ENCODE results near the gene GSE1. TPM values are rescaled to one million over a fixed set of nuclear protein-coding genes. Genes with fewer than 3 reads are reported as not detected.

The GSE1 gene
- total and polyA plus RNA-seq, 9 of the 15 experiments (the other 6 are each of a cell fraction or from before 2014, with no cell fraction given): 12.2 to 244 (median 57.9) TPM

DNA sequence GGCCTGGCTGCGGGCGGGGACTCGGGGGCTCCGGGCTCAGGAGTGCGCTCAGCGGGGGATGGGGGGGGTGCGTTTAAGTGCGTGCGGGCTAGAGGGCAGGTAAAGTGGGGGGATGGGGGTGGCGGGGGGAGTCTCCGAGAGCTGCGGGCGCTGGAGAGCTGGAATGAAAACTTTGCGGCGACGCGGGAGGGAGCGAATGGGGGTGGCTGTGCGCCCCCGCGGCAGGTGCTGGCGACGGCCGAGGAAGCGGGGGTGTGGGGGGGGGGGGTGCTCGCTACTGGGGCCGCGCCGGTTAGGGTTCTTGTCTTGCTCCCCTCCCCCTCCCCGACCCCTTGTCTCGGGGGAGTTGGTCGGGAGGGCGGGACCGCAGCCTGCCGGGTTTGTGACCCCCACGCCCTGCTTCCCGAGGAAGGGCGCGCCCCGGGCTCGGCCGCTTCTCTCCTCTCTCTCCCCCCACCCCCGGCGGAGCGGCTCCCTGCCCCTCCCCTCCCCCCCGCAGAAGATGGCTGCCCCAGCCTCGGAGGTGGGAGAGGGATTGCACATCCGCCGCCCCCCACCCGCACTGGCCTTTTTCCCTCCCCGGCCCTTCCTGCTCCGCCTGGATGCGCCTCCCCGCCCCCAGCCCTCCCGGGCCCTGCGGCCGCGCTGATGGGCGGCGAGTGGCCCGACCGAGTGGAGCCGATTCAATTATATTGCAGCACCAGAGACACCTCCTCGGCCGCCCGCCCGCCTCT lies 649 bp downstream of the GSE1 start:
- H3K9ac ChIP-seq (ENCODE audit: insufficient read depth in 1 of 2, low read depth in 2 of 2, low read length in 2 of 2): peak overlapping the region; percentile 92 to 98; a peak in 3 of 4 replicates
- peaks cover 50% of the 10 kb centered on the region for H3K36me3 ChIP-seq (ENCODE audit: control insufficient read depth, insufficient read depth, low read length)
- DNase-seq (ENCODE audit: extremely low read depth in 1 of 4, low spot score in 3 of 4) (peak; percentile 64 to 95 (median 80)), FAIRE-seq (no peak), ATAC-seq (peak; percentile 8)
- in situ Hi-C loops (cut with MboI) (no loop called here), intact Hi-C loops (cut with micrococcal nuclease) (loop anchor here (5.0 to 10.0 kb wide), 2 partner anchors 151 to 309 kb away; no protein-coding TSS in a partner anchor)
- 0% methylated on average over 15 of the region's 67 CpGs for WGBS (ENCODE audit: insufficient coverage, low coverage, missing lambda C conversion rate)
- peaks cover 93% of the 10 kb centered on the region for H3K79me2 ChIP-seq (ENCODE audit: control insufficient read depth, insufficient read depth, low read length)
- peak overlapping the region; percentile 99 for H3K27ac ChIP-seq (ENCODE audit: extremely low read depth, low read depth, low read length)
- no peaks in the 10 kb centered on the region for H3K9me3 ChIP-seq (replicated peaks; ENCODE audit: control insufficient read depth, insufficient read depth, low read depth, low read length)
- peaks cover 63% of the 10 kb centered on the region for H4K20me1 ChIP-seq (replicated peaks; ENCODE audit: control insufficient read depth, insufficient read depth, low read length)
- ChIA-PET POLR2A (interaction anchor here (0.5 to 2.3 kb wide), 12 partner anchors 9 to 849 kb away, joined by 3 to 14 read pairs (median 4); no protein-coding TSS in a partner anchor), CTCF (ENCODE audit: low intra/inter-chr PET ratio) (no interaction called here)
- no TSS peak for BruUV-seq (replicated peaks)
- peak overlapping the region; percentile 85 for H3K4me3 ChIP-seq
- H3K4me1 ChIP-seq (replicated peaks in 1 of 2; ENCODE audit: control insufficient read depth in 2 of 2, insufficient read depth in 2 of 2, low read length in 2 of 2): peaks cover 54 to 87% of the 10 kb centered on the region in 2 experiments
- H3K9me1 ChIP-seq (ENCODE audit: control insufficient read depth, insufficient read depth, low read length): peaks cover 16% of the 10 kb centered on the region
- H3K27me3 ChIP-seq (ENCODE audit: control insufficient read depth in 2 of 2, insufficient read depth in 2 of 2, low read length in 2 of 2): no peaks in the 10 kb centered on the region
- H3K4me2 ChIP-seq (ENCODE audit: insufficient read depth, low read length): peak overlapping the region; percentile 85; the same call in 1 of the 2 replicates
- no peak overlapping the region for H2AFZ ChIP-seq (ENCODE audit: low read depth, low read length)
- TF ChIP-seq RUNX1 (IDR thresholded peaks at IDR 0.05; ENCODE audit: low read depth) (peak; percentile 47; the same call in 1 of the 2 replicates), KDM4B (IDR thresholded peaks at IDR 0.05; ENCODE audit: borderline replicate concordance in 2 of 2, low read depth in 1 of 2) (peak in 1 of 2 experiments; percentile 22; a peak in 1 of 4 replicates), NFYB (IDR thresholded peaks at IDR 0.05; ENCODE audit: extremely low read depth, insufficient read length) (no peak), DPF2 (IDR thresholded peaks at IDR 0.05) (0 out of 2 replicates have a peak, but pooled peaks have one; percentile 6), MBD2 (IDR thresholded peaks at IDR 0.05; ENCODE audit: borderline replicate concordance, low read depth) (peak; percentile 50; the same call in 1 of the 2 replicates), YY1 (IDR thresholded peaks at IDR 0.05; ENCODE audit: borderline replicate concordance in 1 of 3, control insufficient read depth in 1 of 3, extremely low read depth in 1 of 3, insufficient read depth in 3 of 3, insufficient read length in 1 of 3, insufficient replicate concordance in 2 of 3, low read depth in 1 of 3, low read length in 2 of 3) (peak; percentile 12 to 88 (median 80)), BMI1 (IDR thresholded peaks at IDR 0.05; ENCODE audit: low read length) (no peak), NR4A1 (CRISPR knock-in tag; IDR thresholded peaks at IDR 0.05) (no peak), NR4A1 (tag; IDR thresholded peaks at IDR 0.05) (no peak), NFE2L1 (tag; IDR thresholded peaks at IDR 0.05; ENCODE audit: borderline replicate concordance, low read depth) (no peak), ZBTB7A (IDR thresholded peaks at IDR 0.05; ENCODE audit: borderline replicate concordance, control insufficient read depth, low read depth, low read length) (peak; percentile 94), ETV6 (IDR thresholded peaks at IDR 0.05; ENCODE audit: borderline replicate concordance in 1 of 2, low read depth in 2 of 2, low read length in 1 of 2) (peak in 1 of 2 experiments; percentile 60; a peak in 2 of 4 replicates), ETV6 (CRISPR knock-in tag; IDR thresholded peaks at IDR 0.05; ENCODE audit: borderline replicate concordance) (no peak), PCBP2 (IDR thresholded peaks at IDR 0.05; ENCODE audit: low read depth, low read length, poor library complexity, severe bottlenecking) (peak; percentile 41), DDX20 (tag; IDR thresholded peaks at IDR 0.05; ENCODE audit: low read depth) (no peak)
- TF ChIP-seq, protein P1, sequence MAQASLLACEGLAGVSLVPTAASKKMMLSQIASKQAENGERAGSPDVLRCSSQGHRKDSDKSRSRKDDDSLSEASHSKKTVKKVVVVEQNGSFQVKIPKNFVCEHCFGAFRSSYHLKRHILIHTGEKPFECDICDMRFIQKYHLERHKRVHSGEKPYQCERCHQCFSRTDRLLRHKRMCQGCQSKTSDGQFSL (CRISPR knock-in tag; IDR thresholded peaks at IDR 0.05): no peak; the same call in none of the 2 replicates
- TF ChIP-seq, protein P1 (tag; IDR thresholded peaks at IDR 0.05): peak in 1 of 2 experiments; percentile 79; a peak in 2 of 4 replicates
- TF ChIP-seq, protein P2, sequence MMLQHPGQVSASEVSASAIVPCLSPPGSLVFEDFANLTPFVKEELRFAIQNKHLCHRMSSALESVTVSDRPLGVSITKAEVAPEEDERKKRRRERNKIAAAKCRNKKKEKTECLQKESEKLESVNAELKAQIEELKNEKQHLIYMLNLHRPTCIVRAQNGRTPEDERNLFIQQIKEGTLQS (IDR thresholded peaks at IDR 0.05): no peak
- TF ChIP-seq, protein P2 (CRISPR knock-in tag; conservative IDR thresholded peaks at IDR 0.05): no peak
